Pancreas (tissue), 10 donors: ENCODE data around the gene SOX18. TPM values are rescaled to one million over a fixed set of nuclear protein-coding genes. Genes with fewer than 3 reads are reported as not detected.
"Not testable (repeated sequence)": the region's sequence is repeated elsewhere in the genome, so short reads cannot be mapped to it uniquely, and the experiment has no call there.

Experiments
- ATAC-seq, 4 donors: fragments of 200-7000 bp; cut with Tn5 transposase; one replicate each; pipeline versions ENCODE4 v1.8.0 to v1.9.1; 2020; ENCODE audit warnings: mild to moderate bottlenecking in 4 of 4, moderate library complexity in 4 of 4
- DNase-seq, 6 donors: peaks; one replicate each; pipeline ENCODE4 v3.0.0-alpha.2; 2020
- FAIRE-seq: peaks from 2 replicates; lab custom pipeline; 2012; peaks lifted over from hg19 to GRCh38; lab: Jason Lieb, UNC
- H3K27ac ChIP-seq, 4 donors: fragments of 200-600 bp; sonication (generic); 1 replicate in 3 of 4; 2 replicates in 1 of 4; pipeline versions ENCODE4 v1.5.0 to v1.8.0; 2020
- H3K27me3 ChIP-seq, 4 donors: fragments of 200-600 bp; one replicate each; pipeline ENCODE4 v1.8.0; 2021
- H3K36me3 ChIP-seq, 3 donors: fragments of 200-600 bp; sonication (generic) in 1 of 3; one replicate each; pipeline versions ENCODE4 v1.5.0 to v1.8.0; 2020 to 2021
- H3K4me1 ChIP-seq, 3 donors: fragments of 200-600 bp; one replicate each; pipeline ENCODE4 v1.8.0; 2021
- H3K4me3 ChIP-seq, 4 donors: fragments of 200-600 bp; sonication (generic) in 2 of 4; one replicate each; pipeline versions ENCODE4 v1.5.0 to v1.8.0; 2020 to 2021
- H3K9me3 ChIP-seq, 4 donors: fragments of 200-600 bp; one replicate each; pipeline ENCODE4 v1.8.0; 2021
- WGBS, 2 donors: extraction: QIAGEN DNeasy Blood & Tissue Kit; methylation state at CpG; one replicate each; pipeline ENCODE4 v1.1.7; 2013; 5-methylcytosine and 5-hydroxymethylcytosine counted together
- intact Hi-C, 3 donors: fragments of 100-400 bp; cut with DNase I; formaldehyde crosslinking; loops; one replicate each; pipeline versions ENCODE4 v1.11.1 to v1.14.2; 2022
- polyA plus RNA-seq, 2 donors: library from polyadenylated mRNA; stranded (reverse); fragments of 200-250 nt; gene quantifications; one replicate each; pipeline ENCODE4 v1.2.3, GENCODE V29; 2013
- total RNA-seq, 6 donors: library from RNA; stranded (reverse); fragmentation: NEBNext Ultra II Directional in 4 of 6; extraction: Animal tissue kit (Norgen Biotek cat#: 25700) in 4 of 6; gene quantifications; one replicate each; pipeline versions ENCODE4 v1.2.1 to v1.2.4, GENCODE V29; 2021 to 2023
- TF ChIP-seq, protein P1 (sequence below), 4 donors: fragments of 200-600 bp; sonication (generic) in 3 of 4; IDR thresholded peaks; one replicate each; pipeline versions ENCODE4 v1.5.0 to v1.8.0; 2021; ENCODE audit warnings: antibody characterized with exemption in 4 of 4
- donor health status: healthy with polysubstance abuse.
- donor health status: DM: no; HTN: no; CAD: no; lungs with moderate emphysema.
- donor health status: DM: no; HTN: no; CAD: no.
- donor health status: control.
- donor health status: control.
- donor health status: Bipolar disorder and iron deficiency.
- donor health status: DM: yes; HTN: yes; CAD: no.
- donor health status: DM: no; HTN: no; CAD: no.
- donor health status: DM: no; HTN: no; CAD: no.
- donor health status: DM: yes; HTN: yes; CAD: no.

The SOX18 gene
- total and polyA plus RNA-seq, 8 donors, result 3.7 to 9.1 (median 6.0) TPM

DNA sequence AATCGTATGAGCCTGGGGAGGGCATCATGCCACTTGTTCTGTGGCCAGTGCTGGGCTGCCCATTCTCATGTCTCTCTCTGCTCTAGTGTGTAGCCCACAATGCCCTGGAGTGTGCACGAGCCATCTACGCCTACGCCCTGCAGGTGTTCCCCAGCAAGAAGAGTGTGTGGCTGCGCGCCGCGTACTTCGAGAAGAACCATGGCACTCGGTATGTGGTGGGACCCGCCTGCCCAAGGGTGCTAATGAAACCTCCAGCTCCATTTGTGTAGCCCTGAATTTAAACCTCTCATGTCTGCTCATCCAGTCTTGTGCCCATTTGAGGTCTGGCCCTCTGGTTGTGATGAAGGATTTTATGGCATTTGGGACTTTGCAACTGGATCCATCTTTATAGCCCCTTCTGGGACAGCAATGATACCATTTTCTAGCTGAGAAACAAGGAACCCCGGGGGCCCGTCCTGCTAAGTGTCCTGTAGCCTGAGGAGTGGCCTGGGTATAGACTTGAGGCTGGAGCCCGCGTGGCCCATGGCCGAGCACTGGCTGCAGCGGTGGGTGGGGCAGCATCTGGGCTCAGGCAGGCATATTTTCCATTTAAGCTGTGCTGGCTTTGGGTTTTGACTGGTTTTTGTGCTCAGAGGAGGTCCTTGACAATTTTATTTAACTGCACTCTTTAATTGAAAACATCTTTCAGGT is 26.6 kb downstream of the SOX18 start:
- 94 to 97% methylated on average over 17 of the region's 17 CpGs for WGBS, 2 donors
- Histone ChIP-seq H3K4me3 (no peak overlapping the region), H3K4me1 (peaks cover 0 to 8% (median 0%) of the 10 kb centered on the region in 3 donors), H3K27ac (no peak overlapping the region), H3K9me3 (no peaks in the 10 kb centered on the region), H3K36me3 (peaks cover 0 to 78% (median 40%) of the 10 kb centered on the region in 3 donors), H3K27me3 (no peaks in the 10 kb centered on the region)
- DNase-seq (no peak), ATAC-seq (no peak), FAIRE-seq (no peak)
- intact Hi-C loops, result no loop called here
- TF ChIP-seq, protein P1, sequence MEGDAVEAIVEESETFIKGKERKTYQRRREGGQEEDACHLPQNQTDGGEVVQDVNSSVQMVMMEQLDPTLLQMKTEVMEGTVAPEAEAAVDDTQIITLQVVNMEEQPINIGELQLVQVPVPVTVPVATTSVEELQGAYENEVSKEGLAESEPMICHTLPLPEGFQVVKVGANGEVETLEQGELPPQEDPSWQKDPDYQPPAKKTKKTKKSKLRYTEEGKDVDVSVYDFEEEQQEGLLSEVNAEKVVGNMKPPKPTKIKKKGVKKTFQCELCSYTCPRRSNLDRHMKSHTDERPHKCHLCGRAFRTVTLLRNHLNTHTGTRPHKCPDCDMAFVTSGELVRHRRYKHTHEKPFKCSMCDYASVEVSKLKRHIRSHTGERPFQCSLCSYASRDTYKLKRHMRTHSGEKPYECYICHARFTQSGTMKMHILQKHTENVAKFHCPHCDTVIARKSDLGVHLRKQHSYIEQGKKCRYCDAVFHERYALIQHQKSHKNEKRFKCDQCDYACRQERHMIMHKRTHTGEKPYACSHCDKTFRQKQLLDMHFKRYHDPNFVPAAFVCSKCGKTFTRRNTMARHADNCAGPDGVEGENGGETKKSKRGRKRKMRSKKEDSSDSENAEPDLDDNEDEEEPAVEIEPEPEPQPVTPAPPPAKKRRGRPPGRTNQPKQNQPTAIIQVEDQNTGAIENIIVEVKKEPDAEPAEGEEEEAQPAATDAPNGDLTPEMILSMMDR (IDR thresholded peaks at IDR 0.05), result no peak

DNA sequence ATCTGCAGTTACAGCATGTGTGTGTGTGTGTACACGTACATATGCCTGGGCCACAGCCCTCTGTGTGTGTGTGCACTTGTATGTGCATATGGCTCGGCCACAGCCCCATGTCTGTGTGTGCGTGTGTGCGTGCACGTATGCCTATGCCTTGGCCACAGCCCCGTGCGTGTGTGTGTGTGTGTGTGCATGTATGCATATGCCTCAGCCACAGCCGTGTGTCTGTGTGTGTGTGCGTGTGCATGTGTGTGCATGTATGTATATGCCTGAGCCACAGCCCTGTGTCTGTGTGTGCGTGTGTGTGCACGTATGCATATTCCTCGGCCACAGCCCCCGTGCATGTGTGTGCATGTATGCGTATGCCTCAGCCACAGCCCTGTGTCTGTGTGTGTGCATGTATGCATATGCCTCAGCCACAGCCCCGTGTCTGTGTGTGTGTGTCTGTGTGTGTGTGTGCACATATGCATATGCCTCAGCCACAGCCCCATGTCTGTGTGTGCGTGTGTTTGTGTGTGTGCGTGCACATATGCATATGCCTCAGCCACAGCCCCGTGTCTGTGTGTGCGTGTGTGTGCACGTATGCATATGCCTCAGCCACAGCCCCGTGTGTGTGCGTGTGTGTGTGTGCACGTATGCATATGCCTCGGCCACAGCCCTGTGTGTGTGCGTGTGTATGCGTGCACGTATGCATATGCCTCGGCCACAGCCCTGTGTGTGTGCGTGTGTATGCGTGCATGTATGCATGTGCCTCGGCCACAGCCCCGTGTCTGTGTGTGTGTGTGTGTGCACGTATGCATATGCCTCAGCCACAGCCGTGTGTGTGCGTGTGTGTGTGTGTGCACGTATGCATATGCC is 28.1 kb downstream of the SOX18 start:
- no peak overlapping the region for H3K4me3 ChIP-seq
- no peaks in the 10 kb centered on the region for H3K9me3 ChIP-seq
- intact Hi-C loops, result no loop called here
- no peaks in the 10 kb centered on the region for H3K27me3 ChIP-seq
- TF ChIP-seq, protein P1 (IDR thresholded peaks at IDR 0.05), result no peak
- WGBS, 2 donors, result 93 to 96% methylated on average over 36 of the region's 36 CpGs
- peaks cover 0 to 8% (median 0%) of the 10 kb centered on the region in 3 donors for H3K4me1 ChIP-seq
- FAIRE-seq (no peak), DNase-seq (no peak), ATAC-seq (no peak)
- no peak overlapping the region for H3K27ac ChIP-seq
- peaks cover 0 to 80% (median 36%) of the 10 kb centered on the region in 3 donors for H3K36me3 ChIP-seq

DNA sequence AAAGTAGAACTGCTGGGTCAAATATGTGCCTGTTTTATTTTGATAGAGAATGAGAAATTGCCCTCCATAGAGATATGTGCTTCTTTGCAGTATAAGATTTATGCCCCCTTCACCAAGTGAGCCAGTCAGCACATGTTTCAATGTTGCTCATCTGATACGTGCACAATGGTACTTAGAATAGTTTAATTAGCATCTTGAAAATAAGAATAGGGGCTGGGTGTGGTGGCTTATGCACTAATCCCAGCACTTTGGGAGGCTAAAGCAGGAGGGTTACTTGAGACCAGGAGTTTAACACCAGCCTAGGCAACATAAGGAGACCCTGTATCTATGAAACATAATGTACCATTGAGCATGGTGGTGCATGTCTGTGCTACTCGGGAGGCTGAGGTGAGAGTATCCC is 33.8 kb downstream of the SOX18 start:
- ATAC-seq, result no peak
- no peak for DNase-seq
- Histone ChIP-seq H3K4me1 (no peaks in the 10 kb centered on the region), H3K27me3 (no peaks in the 10 kb centered on the region), H3K9me3 (no peaks in the 10 kb centered on the region), H3K36me3 (peaks cover 4 to 76% (median 20%) of the 10 kb centered on the region in 3 donors), H3K27ac (no peak overlapping the region), H3K4me3 (no peak overlapping the region)
- TF ChIP-seq, protein P1 (IDR thresholded peaks at IDR 0.05), result no peak
- intact Hi-C loops, result no loop called here
- 81 to 95% methylated on average over 2 of the region's 2 CpGs for WGBS, 2 donors
- no peak for FAIRE-seq

DNA sequence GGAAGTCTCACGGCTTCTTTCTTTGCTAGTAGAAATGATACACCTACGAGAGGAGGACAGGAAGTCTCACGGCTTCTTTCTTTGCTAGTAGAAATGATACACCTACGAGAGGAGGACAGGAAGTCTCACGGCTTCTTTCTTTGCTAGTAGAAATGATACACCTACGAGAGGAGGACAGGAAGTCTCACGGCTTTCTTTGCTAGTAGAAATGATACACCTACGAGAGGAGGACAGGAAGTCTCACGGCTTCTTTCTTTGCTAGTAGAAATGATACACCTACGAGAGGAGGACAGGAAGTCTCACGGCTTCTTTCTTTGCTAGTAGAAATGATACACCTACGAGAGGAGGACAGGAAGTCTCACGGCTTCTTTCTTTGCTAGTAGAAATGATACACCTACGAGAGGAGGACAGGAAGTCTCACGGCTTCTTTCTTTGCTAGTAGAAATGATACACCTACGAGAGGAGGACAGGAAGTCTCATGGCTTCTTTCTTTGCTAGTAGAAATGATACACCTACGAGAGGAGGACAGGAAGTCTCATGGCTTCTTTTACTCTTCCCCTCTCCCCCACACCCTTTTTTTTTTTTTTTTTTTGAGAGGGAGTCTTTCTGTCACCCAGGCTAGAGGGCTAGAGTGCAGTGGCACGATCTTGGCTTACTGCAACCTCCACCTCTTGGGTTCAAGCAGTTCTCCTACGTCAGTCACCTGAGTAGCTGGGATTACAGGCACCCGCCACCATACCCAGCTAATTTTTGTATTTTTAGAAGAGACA is 36.9 kb downstream of the SOX18 start:
- H3K9me3 ChIP-seq, H3K27me3 ChIP-seq, H3K4me3 ChIP-seq, FAIRE-seq, ATAC-seq, intact Hi-C loops, H3K4me1 ChIP-seq, H3K27ac ChIP-seq, DNase-seq: not testable (repeated sequence)
- peaks cover 11 to 57% (median 19%) of the 10 kb centered on the region in 3 donors for H3K36me3 ChIP-seq
- WGBS, 2 donors, result 94% methylated on average over 11 of the region's 20 CpGs

DNA sequence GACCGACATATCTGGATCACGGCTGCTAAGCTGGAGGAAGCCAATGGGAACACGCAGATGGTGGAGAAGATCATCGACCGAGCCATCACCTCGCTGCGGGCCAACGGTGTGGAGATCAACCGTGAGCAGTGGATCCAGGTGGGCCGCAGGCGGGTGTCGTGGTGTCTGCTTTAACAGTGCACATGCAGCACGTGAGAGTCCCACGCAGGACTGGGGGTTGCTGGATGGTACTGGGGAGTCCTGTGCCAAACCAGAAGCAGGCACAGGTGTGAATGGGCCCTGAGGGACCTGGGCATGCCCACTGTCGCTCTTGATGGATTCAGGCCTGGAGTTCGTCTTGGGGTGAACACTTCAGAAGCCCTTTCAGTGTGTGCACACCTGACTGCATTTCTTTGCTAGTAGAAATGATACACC is 38.1 kb downstream of the SOX18 start:
- DNase-seq (no peak), ATAC-seq (no peak), FAIRE-seq (no peak)
- H3K4me1 ChIP-seq, result no peaks in the 10 kb centered on the region
- TF ChIP-seq, protein P1 (IDR thresholded peaks at IDR 0.05), result no peak
- no peaks in the 10 kb centered on the region for H3K27me3 ChIP-seq
- H3K36me3 ChIP-seq, result peaks cover 11 to 52% (median 15%) of the 10 kb centered on the region in 3 donors
- intact Hi-C loops, result no loop called here
- H3K9me3 ChIP-seq, result no peaks in the 10 kb centered on the region
- H3K27ac ChIP-seq, result no peak overlapping the region
- no peak overlapping the region for H3K4me3 ChIP-seq
- WGBS, 2 donors, result 95 to 98% methylated on average over 16 of the region's 16 CpGs
